Naive B cell (primary cell): ENCODE data around the gene FMNL3. TPM values are rescaled to one million over a fixed set of nuclear protein-coding genes. Genes with fewer than 3 reads are reported as not detected.
A peak's percentile ranks its signal among the peaks of the same experiment; 100 is the strongest.

ENCODE experiments used
- ATAC-seq, 2 donors: fragments of 150-1000 bp; cut with Tn5 transposase; 2 replicates each; pipeline ENCODE4 v1.10.0; 2021; ENCODE audit warnings: low read depth in 2 of 2, mild to moderate bottlenecking in 2 of 2, moderate library complexity in 2 of 2
- DNase-seq: peaks from one replicate; pipeline ENCODE4 v3.0.0; 2022
- H3K27ac Mint-ChIP-seq, 6 donors: one replicate each; pipeline ENCODE4 v1.8.0; 2020 to 2022; ENCODE audit warnings: mild to moderate bottlenecking in 6 of 6, mixed read lengths in 6 of 6, moderate library complexity in 5 of 6, inconsistent platforms in 2 of 6
- H3K27me3 Mint-ChIP-seq, 3 donors: one replicate each; pipeline ENCODE4 v1.8.0; 2021 to 2022; ENCODE audit warnings: mixed read lengths in 3 of 3, mild to moderate bottlenecking in 1 of 3
- H3K36me3 Mint-ChIP-seq, 2 donors: one replicate each; pipeline ENCODE4 v1.8.0; 2020 to 2022; ENCODE audit warnings: mixed read lengths in 2 of 2, inconsistent platforms in 1 of 2, mild to moderate bottlenecking in 1 of 2
- H3K4me1 Mint-ChIP-seq, 3 donors: one replicate each; pipeline ENCODE4 v1.8.0; 2020 to 2022; ENCODE audit warnings: mixed read lengths in 3 of 3, inconsistent platforms in 1 of 3, mild to moderate bottlenecking in 1 of 3, moderate library complexity in 1 of 3
- H3K4me3 Mint-ChIP-seq, 8 donors: one replicate each; pipeline ENCODE4 v1.8.0; 2020 to 2022; ENCODE audit warnings: mild to moderate bottlenecking in 8 of 8, mixed read lengths in 8 of 8, moderate library complexity in 8 of 8, inconsistent platforms in 2 of 8
- H3K9me3 Mint-ChIP-seq, 7 donors: one replicate each; pipeline ENCODE4 v1.8.0; 2020 to 2022; ENCODE audit warnings: mixed read lengths in 7 of 7, mild to moderate bottlenecking in 5 of 7, inconsistent platforms in 2 of 7, moderate library complexity in 1 of 7
- polyA plus RNA-seq, 6 donors: library from polyadenylated mRNA; unstranded; fragments of 300-500 nt; fragmentation: Illumina TruSeq; gene quantifications; one replicate each; pipeline ENCODE4 v1.2.3, GENCODE V29; 2021; ENCODE audit warnings: low read depth in 6 of 6

Gene FMNL3
- polyA plus RNA-seq, 6 donors from 2014 or later, result 1.6 to 18.3 (median 15.2) TPM

GRCh38 chr12:49705479-49706134, 1.6 kb downstream of the FMNL3 start:
- no peaks in the 10 kb centered on the region for H3K36me3 Mint-ChIP-seq
- ATAC-seq (no peak), DNase-seq (peak; percentile 30)
- H3K27me3 Mint-ChIP-seq, result peaks cover 0 to 8% (median 0%) of the 10 kb centered on the region in 3 donors
- H3K27ac Mint-ChIP-seq, result peak overlapping the region; percentile 39 to 98 (median 88)
- H3K9me3 Mint-ChIP-seq, result no peaks in the 10 kb centered on the region
- H3K4me3 Mint-ChIP-seq, result peak overlapping the region; percentile 89 to 98 (median 93)
- H3K4me1 Mint-ChIP-seq, result peaks cover 49 to 61% (median 58%) of the 10 kb centered on the region in 3 donors

GRCh38 chr12:49703647-49704137, 3.5 kb downstream of the FMNL3 start:
- ATAC-seq, result peak; percentile 9 to 11
- Mint-ChIP-seq H3K27ac (peak overlapping the region in 5 of 6 donors; percentile 6 to 77 (median 61)), H3K4me1 (peaks cover 57 to 77% (median 74%) of the 10 kb centered on the region in 3 donors), H3K27me3 (no peaks in the 10 kb centered on the region), H3K4me3 (peak overlapping the region in 7 of 8 donors; percentile 34 to 86 (median 68)), H3K36me3 (no peaks in the 10 kb centered on the region), H3K9me3 (no peaks in the 10 kb centered on the region)
- DNase-seq, result peak; percentile 39

- Mint-ChIP-seq H3K9me3 (no peaks in the 10 kb centered on the region), H3K36me3 (no peaks in the 10 kb centered on the region), H3K27me3 (no peaks in the 10 kb centered on the region), H3K4me1 (peaks cover 64 to 83% (median 80%) of the 10 kb centered on the region in 3 donors), H3K27ac (peak overlapping the region; percentile 28 to 79 (median 67)), H3K4me3 (peak overlapping the region in 7 of 8 donors; percentile 19 to 86 (median 68))
- ATAC-seq (no peak), DNase-seq (no peak)
Measured at GRCh38 chr12:49702676-49703215, 4.5 kb downstream of the FMNL3 start.

GRCh38 chr12:49702009-49702408, 5.2 kb downstream of the FMNL3 start:
- Mint-ChIP-seq H3K4me1 (peaks cover 66 to 87% (median 81%) of the 10 kb centered on the region in 3 donors), H3K27me3 (no peaks in the 10 kb centered on the region), H3K4me3 (peak overlapping the region in 5 of 8 donors; percentile 34 to 86 (median 59)), H3K36me3 (no peaks in the 10 kb centered on the region), H3K9me3 (no peaks in the 10 kb centered on the region), H3K27ac (peak overlapping the region in 5 of 6 donors; percentile 21 to 80 (median 69))
- ATAC-seq, result no peak
- no peak for DNase-seq

GRCh38 chr12:49698619-49699545, 8.3 kb downstream of the FMNL3 start:
- Mint-ChIP-seq H3K27ac (peak overlapping the region; percentile 70 to 98 (median 96)), H3K4me1 (peaks cover 52 to 78% (median 62%) of the 10 kb centered on the region in 3 donors), H3K27me3 (no peaks in the 10 kb centered on the region), H3K36me3 (no peaks in the 10 kb centered on the region), H3K9me3 (no peaks in the 10 kb centered on the region), H3K4me3 (peak overlapping the region; percentile 75 to 98 (median 92))
- peak; percentile 77 for DNase-seq
- peak; percentile 86 to 87 for ATAC-seq

- ATAC-seq (peak in 1 of 2 donors; percentile 18), DNase-seq (no peak)
- peaks cover 48 to 76% (median 56%) of the 10 kb centered on the region in 3 donors for H3K4me1 Mint-ChIP-seq
- H3K27ac Mint-ChIP-seq, result peak overlapping the region in 4 of 6 donors; percentile 84 to 98 (median 96)
- peak overlapping the region; percentile 56 to 98 (median 91) for H3K4me3 Mint-ChIP-seq
- H3K9me3 Mint-ChIP-seq, result no peaks in the 10 kb centered on the region
- H3K36me3 Mint-ChIP-seq, result no peaks in the 10 kb centered on the region
- no peaks in the 10 kb centered on the region for H3K27me3 Mint-ChIP-seq
Measured at GRCh38 chr12:49697808-49698207, 9.4 kb downstream of the FMNL3 start.

- ATAC-seq (no peak), DNase-seq (no peak)
- no peaks in the 10 kb centered on the region for H3K27me3 Mint-ChIP-seq
- H3K27ac Mint-ChIP-seq, result peak overlapping the region in 3 of 6 donors; percentile 49 to 73 (median 64)
- H3K4me3 Mint-ChIP-seq, result peak overlapping the region in 2 of 8 donors; percentile 26 to 45
- peaks cover 43 to 75% (median 51%) of the 10 kb centered on the region in 3 donors for H3K4me1 Mint-ChIP-seq
- no peaks in the 10 kb centered on the region for H3K36me3 Mint-ChIP-seq
- H3K9me3 Mint-ChIP-seq, result no peaks in the 10 kb centered on the region
Measured at GRCh38 chr12:49696723-49697122, 10.5 kb downstream of the FMNL3 start.

GRCh38 chr12:49693931-49694444, 13.2 kb downstream of the FMNL3 start:
- Mint-ChIP-seq H3K27me3 (no peaks in the 10 kb centered on the region), H3K9me3 (no peaks in the 10 kb centered on the region), H3K4me1 (peaks cover 56 to 76% (median 57%) of the 10 kb centered on the region in 3 donors), H3K36me3 (no peaks in the 10 kb centered on the region), H3K4me3 (no peak overlapping the region), H3K27ac (peak overlapping the region in 1 of 6 donors; percentile 69)
- ATAC-seq, result no peak
- no peak for DNase-seq

GRCh38 chr12:49692851-49693250, 14.4 kb downstream of the FMNL3 start:
- DNase-seq (no peak), ATAC-seq (no peak)
- Mint-ChIP-seq H3K27me3 (no peaks in the 10 kb centered on the region), H3K27ac (peak overlapping the region in 1 of 6 donors; percentile 8), H3K36me3 (no peaks in the 10 kb centered on the region), H3K4me1 (peaks cover 51 to 76% (median 57%) of the 10 kb centered on the region in 3 donors), H3K4me3 (peak overlapping the region in 1 of 8 donors; percentile 49), H3K9me3 (no peaks in the 10 kb centered on the region)

GRCh38 chr12:49689785-49690184, 17.4 kb downstream of the FMNL3 start:
- H3K27me3 Mint-ChIP-seq, result no peaks in the 10 kb centered on the region
- H3K36me3 Mint-ChIP-seq, result no peaks in the 10 kb centered on the region
- no peak for DNase-seq
- ATAC-seq, result no peak
- no peaks in the 10 kb centered on the region for H3K9me3 Mint-ChIP-seq
- H3K27ac Mint-ChIP-seq, result peak overlapping the region in 3 of 6 donors; percentile 9 to 70 (median 49)
- H3K4me3 Mint-ChIP-seq, result peak overlapping the region in 6 of 8 donors; percentile 2 to 78 (median 46)
- H3K4me1 Mint-ChIP-seq, result peaks cover 44 to 76% (median 59%) of the 10 kb centered on the region in 3 donors

GRCh38 chr12:49689237-49689636, 18.0 kb downstream of the FMNL3 start:
- Mint-ChIP-seq H3K27ac (peak overlapping the region in 2 of 6 donors; percentile 47 to 71), H3K36me3 (no peaks in the 10 kb centered on the region), H3K9me3 (no peaks in the 10 kb centered on the region), H3K4me3 (peak overlapping the region in 6 of 8 donors; percentile 2 to 68 (median 48)), H3K4me1 (peaks cover 50 to 82% (median 65%) of the 10 kb centered on the region in 3 donors), H3K27me3 (no peaks in the 10 kb centered on the region)
- no peak for DNase-seq
- peak; percentile 67 to 76 for ATAC-seq

GRCh38 chr12:49687941-49688340, 19.3 kb downstream of the FMNL3 start:
- Mint-ChIP-seq H3K27ac (peak overlapping the region in 4 of 6 donors; percentile 15 to 76 (median 40)), H3K36me3 (no peaks in the 10 kb centered on the region), H3K27me3 (no peaks in the 10 kb centered on the region), H3K4me1 (peaks cover 59 to 84% (median 74%) of the 10 kb centered on the region in 3 donors), H3K9me3 (no peaks in the 10 kb centered on the region), H3K4me3 (peak overlapping the region in 2 of 8 donors; percentile 22 to 37)
- no peak for ATAC-seq
- DNase-seq, result no peak
